Pancreas (tissue), 10 donors: Measurements from ENCODE around the gene GJC2. TPM values are rescaled to one million over a fixed set of nuclear protein-coding genes. Genes with fewer than 3 reads are reported as not detected.

Source experiments
- ATAC-seq, 4 donors: fragments of 200-7000 bp; cut with Tn5 transposase; one replicate each; pipeline versions ENCODE4 v1.8.0 to v1.9.1; 2020; ENCODE audit warnings: mild to moderate bottlenecking in 4 of 4, moderate library complexity in 4 of 4
- DNase-seq, 6 donors: peaks; one replicate each; pipeline ENCODE4 v3.0.0-alpha.2; 2020
- FAIRE-seq: peaks from 2 replicates; lab custom pipeline; 2012; peaks lifted over from hg19 to GRCh38; lab: Jason Lieb, UNC
- H3K27ac ChIP-seq, 4 donors: fragments of 200-600 bp; sonication (generic); 1 replicate in 3 of 4; 2 replicates in 1 of 4; pipeline versions ENCODE4 v1.5.0 to v1.8.0; 2020
- H3K27me3 ChIP-seq, 4 donors: fragments of 200-600 bp; one replicate each; pipeline ENCODE4 v1.8.0; 2021
- H3K36me3 ChIP-seq, 3 donors: fragments of 200-600 bp; sonication (generic) in 1 of 3; one replicate each; pipeline versions ENCODE4 v1.5.0 to v1.8.0; 2020 to 2021
- H3K4me1 ChIP-seq, 3 donors: fragments of 200-600 bp; one replicate each; pipeline ENCODE4 v1.8.0; 2021
- H3K4me3 ChIP-seq, 4 donors: fragments of 200-600 bp; sonication (generic) in 2 of 4; one replicate each; pipeline versions ENCODE4 v1.5.0 to v1.8.0; 2020 to 2021
- H3K9me3 ChIP-seq, 4 donors: fragments of 200-600 bp; one replicate each; pipeline ENCODE4 v1.8.0; 2021
- WGBS, 2 donors: extraction: QIAGEN DNeasy Blood & Tissue Kit; methylation state at CpG; one replicate each; pipeline ENCODE4 v1.1.7; 2013; 5-methylcytosine and 5-hydroxymethylcytosine counted together
- intact Hi-C, 3 donors: fragments of 100-400 bp; cut with DNase I; formaldehyde crosslinking; loops; one replicate each; pipeline versions ENCODE4 v1.11.1 to v1.14.2; 2022
- polyA plus RNA-seq, 2 donors: library from polyadenylated mRNA; stranded (reverse); fragments of 200-250 nt; gene quantifications; one replicate each; pipeline ENCODE4 v1.2.3, GENCODE V29; 2013
- total RNA-seq, 6 donors: library from RNA; stranded (reverse); fragmentation: NEBNext Ultra II Directional in 4 of 6; extraction: Animal tissue kit (Norgen Biotek cat#: 25700) in 4 of 6; gene quantifications; one replicate each; pipeline versions ENCODE4 v1.2.1 to v1.2.4, GENCODE V29; 2021 to 2023
- TF ChIP-seq, protein P1 (sequence below), 4 donors: fragments of 200-600 bp; sonication (generic) in 3 of 4; IDR thresholded peaks; one replicate each; pipeline versions ENCODE4 v1.5.0 to v1.8.0; 2021; ENCODE audit warnings: antibody characterized with exemption in 4 of 4
- donor health status: healthy with polysubstance abuse.
- donor health status: DM: no; HTN: no; CAD: no; lungs with moderate emphysema.
- donor health status: DM: no; HTN: no; CAD: no.
- donor health status: control.
- donor health status: control.
- donor health status: Bipolar disorder and iron deficiency.
- donor health status: DM: yes; HTN: yes; CAD: no.
- donor health status: DM: no; HTN: no; CAD: no.
- donor health status: DM: no; HTN: no; CAD: no.
- donor health status: DM: yes; HTN: yes; CAD: no.

Gene GJC2
- total and polyA plus RNA-seq, 8 donors, result 0.08 to 0.80 (median 0.45) TPM

GRCh38 chr1:228143480-228144192 is 6.1 kb upstream of the GJC2 start:
- WGBS, 2 donors, result 80 to 89% methylated on average over 12 of the region's 12 CpGs
- no peaks in the 10 kb centered on the region for H3K9me3 ChIP-seq
- ATAC-seq (no peak), FAIRE-seq (no peak), DNase-seq (peak in 1 of 6 donors; percentile 22)
- TF ChIP-seq, protein P1, sequence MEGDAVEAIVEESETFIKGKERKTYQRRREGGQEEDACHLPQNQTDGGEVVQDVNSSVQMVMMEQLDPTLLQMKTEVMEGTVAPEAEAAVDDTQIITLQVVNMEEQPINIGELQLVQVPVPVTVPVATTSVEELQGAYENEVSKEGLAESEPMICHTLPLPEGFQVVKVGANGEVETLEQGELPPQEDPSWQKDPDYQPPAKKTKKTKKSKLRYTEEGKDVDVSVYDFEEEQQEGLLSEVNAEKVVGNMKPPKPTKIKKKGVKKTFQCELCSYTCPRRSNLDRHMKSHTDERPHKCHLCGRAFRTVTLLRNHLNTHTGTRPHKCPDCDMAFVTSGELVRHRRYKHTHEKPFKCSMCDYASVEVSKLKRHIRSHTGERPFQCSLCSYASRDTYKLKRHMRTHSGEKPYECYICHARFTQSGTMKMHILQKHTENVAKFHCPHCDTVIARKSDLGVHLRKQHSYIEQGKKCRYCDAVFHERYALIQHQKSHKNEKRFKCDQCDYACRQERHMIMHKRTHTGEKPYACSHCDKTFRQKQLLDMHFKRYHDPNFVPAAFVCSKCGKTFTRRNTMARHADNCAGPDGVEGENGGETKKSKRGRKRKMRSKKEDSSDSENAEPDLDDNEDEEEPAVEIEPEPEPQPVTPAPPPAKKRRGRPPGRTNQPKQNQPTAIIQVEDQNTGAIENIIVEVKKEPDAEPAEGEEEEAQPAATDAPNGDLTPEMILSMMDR (IDR thresholded peaks at IDR 0.05), result no peak
- H3K4me1 ChIP-seq, result peaks cover 11 to 25% (median 25%) of the 10 kb centered on the region in 3 donors
- no peak overlapping the region for H3K4me3 ChIP-seq
- H3K36me3 ChIP-seq, result peaks cover 0 to 16% (median 0%) of the 10 kb centered on the region in 3 donors
- no peak overlapping the region for H3K27ac ChIP-seq
- H3K27me3 ChIP-seq, result no peaks in the 10 kb centered on the region
- intact Hi-C loops, result no loop called here

DNA sequence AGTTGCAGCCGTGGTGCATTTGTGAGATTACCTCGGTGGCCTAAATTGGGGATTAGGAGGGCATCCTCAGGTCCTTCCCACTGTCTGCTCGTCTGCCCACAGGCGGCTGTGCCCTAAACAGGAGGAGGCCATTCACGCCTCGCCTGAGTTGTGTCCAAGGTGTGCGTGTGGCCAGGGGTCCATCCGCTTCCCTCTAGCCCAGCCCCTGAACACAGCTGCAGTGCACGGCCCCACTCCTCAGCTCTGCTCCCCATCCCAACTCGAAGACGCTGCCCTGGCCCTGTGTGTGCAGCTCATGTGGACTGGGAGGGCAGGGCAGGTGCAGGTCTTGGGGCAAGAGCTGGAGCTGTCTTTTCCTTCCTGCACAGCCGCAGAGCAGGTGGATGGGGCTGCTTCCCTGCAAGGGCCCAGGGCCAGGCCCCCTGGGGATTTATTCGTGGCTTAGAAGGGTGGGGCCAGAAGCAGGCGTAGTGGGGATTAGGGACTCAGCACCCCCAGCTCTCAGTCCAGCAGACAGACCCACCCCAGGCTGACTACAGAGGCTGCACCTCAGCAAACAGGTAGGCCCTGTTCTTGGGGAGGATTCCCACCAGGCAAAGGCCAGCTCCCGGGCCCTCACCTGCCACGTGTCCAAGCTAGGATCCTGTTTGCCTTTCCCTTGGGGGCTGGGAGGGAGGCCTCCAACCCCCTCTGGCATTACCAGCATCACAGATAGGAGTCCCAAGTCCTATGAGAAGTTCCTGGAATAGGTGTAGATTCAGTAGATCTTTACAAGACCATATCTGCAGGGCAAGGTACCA is 5.3 kb upstream of the GJC2 start:
- Histone ChIP-seq H3K9me3 (no peaks in the 10 kb centered on the region), H3K4me1 (peaks cover 11 to 25% (median 25%) of the 10 kb centered on the region in 3 donors), H3K36me3 (peaks cover 0 to 23% (median 0%) of the 10 kb centered on the region in 3 donors), H3K27ac (no peak overlapping the region), H3K27me3 (no peaks in the 10 kb centered on the region), H3K4me3 (no peak overlapping the region)
- intact Hi-C loops, result no loop called here
- DNase-seq (peak in 3 of 6 donors; percentile 11 to 18 (median 12)), FAIRE-seq (no peak), ATAC-seq (no peak)
- WGBS, 2 donors, result 83 to 86% methylated on average over 16 of the region's 16 CpGs
- TF ChIP-seq, protein P1 (IDR thresholded peaks at IDR 0.05), result no peak

- intact Hi-C loops, result no loop called here
- H3K27me3 ChIP-seq, result no peaks in the 10 kb centered on the region
- no peaks in the 10 kb centered on the region for H3K9me3 ChIP-seq
- TF ChIP-seq, protein P1 (IDR thresholded peaks at IDR 0.05), result no peak
- FAIRE-seq (no peak), ATAC-seq (no peak), DNase-seq (peak in 2 of 6 donors; percentile 13 to 22)
- H3K36me3 ChIP-seq, result peaks cover 0 to 23% (median 0%) of the 10 kb centered on the region in 3 donors
- peaks cover 11 to 25% (median 25%) of the 10 kb centered on the region in 3 donors for H3K4me1 ChIP-seq
- no peak overlapping the region for H3K27ac ChIP-seq
- H3K4me3 ChIP-seq, result no peak overlapping the region
- WGBS, 2 donors, result 85 to 88% methylated on average over 8 of the region's 8 CpGs
Measured at GRCh38 chr1:228144993-228145343, 4.8 kb upstream of the GJC2 start.

- ATAC-seq, result no peak
- WGBS, 2 donors, result 87 to 89% methylated on average over 27 to 31 of the region's 31 CpGs
- Histone ChIP-seq H3K9me3 (no peaks in the 10 kb centered on the region), H3K36me3 (peaks cover 0 to 23% (median 0%) of the 10 kb centered on the region in 3 donors), H3K27me3 (no peaks in the 10 kb centered on the region), H3K27ac (no peak overlapping the region), H3K4me1 (peaks cover 11 to 25% (median 25%) of the 10 kb centered on the region in 3 donors), H3K4me3 (no peak overlapping the region)
- no peak for FAIRE-seq
- DNase-seq, result peak in 3 of 6 donors; percentile 16 to 70 (median 29)
- intact Hi-C loops, result no loop called here
- TF ChIP-seq, protein P1 (IDR thresholded peaks at IDR 0.05), result no peak
Measured at GRCh38 chr1:228145463-228146416, 4.0 kb upstream of the GJC2 start.
